Tibial nerve (tissue), 4 donors: ENCODE measurements around the gene DGKK.

Experiments
- EP300 ChIP-seq, 2 donors: sonication (generic); formaldehyde crosslinking; IDR thresholded peaks; one replicate each; pipeline ENCODE4 v1.6.1; 2017; ENCODE audit warnings: antibody characterized with exemption in 2 of 2, mild to moderate bottlenecking in 1 of 2
- POLR2A ChIP-seq, 2 donors: fragments of 450-650 bp; IDR thresholded peaks; one replicate each; pipeline ENCODE4 v1.6.1; 2017; ENCODE audit warnings: antibody characterized with exemption in 2 of 2, mild to moderate bottlenecking in 2 of 2, moderate library complexity in 2 of 2
- TF ChIP-seq, protein P1 (sequence below), 5 experiments: fragments of 200-600 bp in 3 of 5; fragments of 450-650 bp in 2 of 5; sonication (generic) in 3 of 5; IDR thresholded peaks; one replicate each; pipeline ENCODE4 v1.5.1; 2016 to 2019; ENCODE audit warnings: antibody characterized with exemption in 5 of 5, mild to moderate bottlenecking in 3 of 5, moderate library complexity in 2 of 5

DNA sequence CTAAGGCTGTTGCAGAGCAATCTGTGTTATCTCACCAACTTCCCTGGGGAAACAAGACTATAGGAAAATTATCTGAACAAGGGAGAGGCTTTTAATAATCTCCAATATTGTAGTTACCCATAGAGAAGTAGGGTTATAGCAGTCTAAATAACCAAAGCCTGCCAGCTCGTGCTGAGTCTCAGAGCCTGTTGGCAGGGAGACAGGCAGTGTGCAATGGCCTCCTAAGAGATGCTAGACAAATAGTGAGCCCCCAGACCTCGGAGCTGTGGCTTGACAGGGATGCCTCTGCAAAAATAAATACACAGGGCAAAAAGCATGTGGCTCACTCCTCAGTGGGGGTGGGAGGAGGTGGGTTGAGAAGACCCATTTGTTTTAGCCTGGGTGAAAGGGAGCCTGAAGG is 76.7 kb downstream of the DGKK start:
- TF ChIP-seq, protein P1, sequence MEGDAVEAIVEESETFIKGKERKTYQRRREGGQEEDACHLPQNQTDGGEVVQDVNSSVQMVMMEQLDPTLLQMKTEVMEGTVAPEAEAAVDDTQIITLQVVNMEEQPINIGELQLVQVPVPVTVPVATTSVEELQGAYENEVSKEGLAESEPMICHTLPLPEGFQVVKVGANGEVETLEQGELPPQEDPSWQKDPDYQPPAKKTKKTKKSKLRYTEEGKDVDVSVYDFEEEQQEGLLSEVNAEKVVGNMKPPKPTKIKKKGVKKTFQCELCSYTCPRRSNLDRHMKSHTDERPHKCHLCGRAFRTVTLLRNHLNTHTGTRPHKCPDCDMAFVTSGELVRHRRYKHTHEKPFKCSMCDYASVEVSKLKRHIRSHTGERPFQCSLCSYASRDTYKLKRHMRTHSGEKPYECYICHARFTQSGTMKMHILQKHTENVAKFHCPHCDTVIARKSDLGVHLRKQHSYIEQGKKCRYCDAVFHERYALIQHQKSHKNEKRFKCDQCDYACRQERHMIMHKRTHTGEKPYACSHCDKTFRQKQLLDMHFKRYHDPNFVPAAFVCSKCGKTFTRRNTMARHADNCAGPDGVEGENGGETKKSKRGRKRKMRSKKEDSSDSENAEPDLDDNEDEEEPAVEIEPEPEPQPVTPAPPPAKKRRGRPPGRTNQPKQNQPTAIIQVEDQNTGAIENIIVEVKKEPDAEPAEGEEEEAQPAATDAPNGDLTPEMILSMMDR (IDR thresholded peaks at IDR 0.05), result no peak
- TF ChIP-seq EP300 (IDR thresholded peaks at IDR 0.05), result no peak
- no peak for TF ChIP-seq POLR2A (IDR thresholded peaks at IDR 0.05)
